Dedifferentiated amniotic fluid mesenchymal stem cell (primary cell): ENCODE results near the gene EEF1A1.

ENCODE experiments used
- DNase-seq: peaks from one replicate; pipeline ENCODE4 v3.0.0-alpha.2; 2016; ENCODE audit errors: extremely low spot score

EEF1A1 gene

DNA sequence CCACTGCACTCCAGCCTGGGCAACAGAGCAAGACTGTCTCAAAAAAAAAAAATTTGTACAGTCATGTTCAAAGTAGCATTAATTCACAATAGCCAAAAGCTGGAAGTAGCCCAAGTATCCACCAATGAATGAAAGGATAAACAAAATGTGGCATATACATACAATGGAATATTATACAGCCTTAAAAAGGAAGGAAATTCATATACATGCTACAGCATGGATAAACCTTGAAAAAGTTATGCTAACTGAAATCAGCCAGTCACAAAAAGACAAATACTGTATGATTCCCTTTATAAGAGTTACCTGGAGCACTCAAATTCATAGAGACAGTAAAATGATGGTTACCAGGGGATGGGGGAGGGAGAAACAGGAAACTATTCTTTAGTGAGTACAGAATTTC lies 15.7 kb downstream of the EEF1A1 start:
- DNase-seq, result no peak

DNA sequence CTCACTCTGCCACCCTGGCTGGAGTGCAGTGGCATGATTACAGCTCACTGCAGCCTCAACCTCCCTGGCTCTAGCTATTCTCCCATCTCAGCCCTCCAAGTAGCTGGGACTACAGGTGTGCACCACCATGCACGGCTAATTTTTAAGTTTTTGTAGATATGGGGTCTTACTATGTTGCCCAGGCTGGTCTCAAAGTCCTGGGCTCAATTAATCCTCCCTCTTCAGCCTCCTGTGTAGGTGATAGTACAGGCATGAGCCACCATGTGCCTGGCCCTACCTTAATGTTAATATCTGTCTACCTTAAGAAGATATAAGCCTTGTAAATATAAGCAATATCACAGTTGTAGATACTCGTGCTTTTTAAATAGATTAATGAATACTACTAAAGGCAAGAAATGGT lies 16.7 kb downstream of the EEF1A1 start:
- no peak for DNase-seq

DNA sequence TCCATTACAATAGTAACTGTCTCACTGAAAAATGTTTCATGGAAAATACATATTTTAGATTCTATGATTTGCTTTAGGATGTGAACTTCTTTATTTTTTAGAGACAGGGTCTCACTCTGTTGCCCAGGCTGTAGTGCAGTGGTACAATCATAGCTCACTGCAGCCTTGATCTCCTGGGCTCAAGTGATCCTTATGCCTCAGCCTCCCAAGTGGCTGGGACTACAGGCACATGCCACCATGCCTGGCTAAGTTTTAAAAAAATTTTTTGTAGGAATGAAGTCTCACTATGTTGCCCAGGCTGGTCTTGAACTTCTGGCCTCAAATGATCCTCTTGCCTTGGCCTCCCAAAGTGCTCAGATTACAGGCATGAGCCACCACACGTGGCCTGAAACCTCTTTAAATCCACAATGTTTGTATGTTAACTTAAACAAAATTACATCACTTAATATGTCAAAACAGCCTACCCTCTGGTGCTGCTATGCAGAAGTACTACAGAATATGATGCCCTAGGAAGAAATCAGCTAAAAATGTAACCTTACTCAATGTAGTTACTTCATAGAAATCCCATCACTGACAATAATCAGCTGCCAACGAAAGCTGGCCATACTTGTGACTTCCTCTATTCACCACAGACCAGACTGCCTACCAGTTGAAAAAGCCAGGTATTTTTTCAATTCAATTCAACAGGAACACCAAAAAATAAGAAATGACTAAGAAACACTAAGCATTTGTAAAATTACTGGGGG lies 17.6 kb downstream of the EEF1A1 start:
- DNase-seq, result no peak

DNA sequence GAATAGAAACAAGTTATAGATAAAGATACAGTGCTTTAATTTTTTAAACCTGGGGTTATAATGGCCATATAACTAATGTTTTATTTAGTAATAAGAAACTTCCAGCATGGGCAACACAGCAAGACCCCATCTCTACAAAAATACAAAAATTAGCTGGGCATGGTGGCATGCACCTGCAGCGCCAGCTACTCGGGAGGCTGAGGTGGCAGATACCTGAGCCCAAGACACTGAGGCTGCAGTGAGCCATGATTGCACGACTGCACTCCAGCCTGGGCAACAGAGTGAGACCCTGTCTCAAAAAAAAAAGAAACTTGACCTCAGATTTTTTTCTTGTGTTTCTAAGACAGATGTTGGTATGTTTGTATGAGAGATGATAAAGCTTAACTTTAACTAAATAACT lies 22.9 kb downstream of the EEF1A1 start:
- DNase-seq, result no peak

DNA sequence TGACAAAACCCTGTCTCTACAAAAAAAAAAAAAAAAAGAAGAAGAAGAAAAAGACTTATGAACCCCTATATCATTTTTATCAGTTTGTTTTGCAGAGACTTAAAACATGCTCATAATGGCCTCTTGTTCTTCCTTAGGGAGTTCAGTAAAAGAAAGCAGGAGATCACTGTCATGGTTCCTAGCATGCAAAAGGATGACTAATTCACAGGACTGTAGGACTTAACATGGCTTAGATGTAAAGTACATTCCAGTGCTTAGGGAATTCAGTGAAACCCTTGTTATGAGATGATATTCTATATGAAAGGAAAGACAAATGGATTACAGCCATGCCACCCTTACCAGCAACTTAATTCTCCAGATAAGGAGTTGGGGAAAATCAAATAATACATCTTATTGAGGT lies 29.5 kb downstream of the EEF1A1 start:
- DNase-seq, result no peak

DNA sequence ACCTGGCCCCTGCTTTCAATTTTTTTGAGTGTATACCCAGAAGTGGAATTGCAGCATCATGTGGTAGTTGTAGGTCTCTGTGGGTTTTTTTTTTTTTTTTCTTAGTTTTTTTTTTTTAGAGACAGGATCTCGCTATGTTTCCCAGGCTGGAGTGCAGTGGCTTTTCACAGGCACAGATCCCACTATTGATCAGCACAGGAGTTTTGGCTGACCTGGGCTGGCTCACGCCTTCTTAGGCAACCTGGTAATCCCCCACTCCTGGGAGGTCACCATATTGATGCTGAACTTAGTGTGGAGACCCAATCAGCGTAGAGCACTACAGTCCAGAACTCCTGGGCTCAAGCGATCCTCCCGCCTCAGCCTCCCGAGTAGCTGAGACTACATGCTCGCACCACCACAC lies 33.4 kb downstream of the EEF1A1 start:
- DNase-seq, result no peak

DNA sequence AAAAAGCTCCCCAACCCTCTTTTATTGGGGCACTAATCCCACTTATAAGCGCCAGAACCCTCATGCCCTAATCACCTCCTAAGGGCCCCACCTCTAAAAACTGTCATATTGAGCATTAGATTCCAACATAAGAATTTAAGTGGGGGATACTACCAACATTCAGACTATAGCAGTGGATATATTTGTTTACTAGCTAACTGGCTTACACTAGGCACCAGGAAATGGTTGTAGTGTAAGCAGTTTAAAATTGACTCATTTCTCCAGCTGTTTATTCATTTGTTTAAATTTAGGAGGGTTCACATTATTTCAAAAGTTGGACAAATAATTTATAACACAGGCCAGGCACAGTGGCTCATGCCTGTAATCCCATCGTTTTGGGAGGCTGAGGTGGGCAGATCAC lies 36.4 kb downstream of the EEF1A1 start:
- DNase-seq, result no peak

DNA sequence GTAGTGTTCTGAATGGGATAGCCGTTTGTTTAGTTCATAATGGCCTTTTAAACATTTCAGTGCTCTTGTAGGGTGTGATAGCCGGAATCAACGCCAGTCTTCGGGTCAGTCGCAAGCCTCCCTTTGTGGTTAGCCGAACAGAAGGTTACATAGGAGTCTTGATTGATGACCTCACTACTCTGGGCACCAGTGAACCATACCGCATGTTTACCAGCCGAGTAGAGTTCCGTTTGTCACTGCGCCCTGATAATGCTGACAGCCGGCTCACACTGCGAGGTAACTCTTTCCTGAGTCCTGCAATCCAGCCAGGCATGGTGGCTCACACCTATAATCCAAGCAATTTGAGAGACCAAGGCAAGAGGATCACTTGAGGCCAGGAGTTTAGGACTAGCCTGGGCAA lies 38.9 kb downstream of the EEF1A1 start:
- no peak for DNase-seq

DNA sequence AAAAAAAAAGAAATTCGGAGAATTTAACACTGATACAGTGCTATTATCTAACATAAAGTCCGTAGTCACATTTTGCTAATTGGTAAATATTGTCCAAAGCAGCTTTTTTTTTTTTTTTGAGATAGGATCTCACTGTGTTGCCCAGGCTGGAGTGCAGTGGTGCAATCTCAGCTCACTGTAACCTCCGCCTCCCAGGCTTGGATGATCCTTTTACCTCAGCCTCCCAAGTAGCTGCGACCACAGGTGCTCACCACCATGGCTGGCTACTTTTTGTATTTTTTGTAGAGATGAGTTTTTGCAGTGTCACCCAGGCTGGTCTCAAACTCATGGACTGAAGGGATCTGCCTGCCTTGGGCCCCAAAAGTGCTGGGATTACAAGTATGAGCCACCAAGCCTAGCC lies 43.4 kb downstream of the EEF1A1 start:
- DNase-seq, result no peak

DNA sequence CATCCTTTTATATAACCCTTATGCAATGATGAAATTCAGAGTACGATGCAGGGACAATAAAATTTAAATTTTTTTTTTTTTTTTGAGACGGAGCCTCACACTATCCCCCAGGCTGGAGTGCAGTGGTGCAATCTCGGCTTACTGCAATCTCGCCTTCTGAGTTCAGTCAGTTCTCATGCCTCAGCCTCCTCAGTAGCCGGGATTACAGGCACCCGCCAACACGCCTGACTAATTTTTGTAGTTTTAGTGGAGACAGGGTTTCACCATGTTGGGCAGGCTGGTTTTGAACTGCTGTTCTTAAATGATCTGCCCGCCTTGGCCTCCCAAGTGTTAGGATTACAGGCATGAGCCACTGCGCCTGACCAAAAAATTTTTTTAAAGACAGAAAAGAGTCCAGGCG lies 44.1 kb downstream of the EEF1A1 start:
- DNase-seq, result no peak

DNA sequence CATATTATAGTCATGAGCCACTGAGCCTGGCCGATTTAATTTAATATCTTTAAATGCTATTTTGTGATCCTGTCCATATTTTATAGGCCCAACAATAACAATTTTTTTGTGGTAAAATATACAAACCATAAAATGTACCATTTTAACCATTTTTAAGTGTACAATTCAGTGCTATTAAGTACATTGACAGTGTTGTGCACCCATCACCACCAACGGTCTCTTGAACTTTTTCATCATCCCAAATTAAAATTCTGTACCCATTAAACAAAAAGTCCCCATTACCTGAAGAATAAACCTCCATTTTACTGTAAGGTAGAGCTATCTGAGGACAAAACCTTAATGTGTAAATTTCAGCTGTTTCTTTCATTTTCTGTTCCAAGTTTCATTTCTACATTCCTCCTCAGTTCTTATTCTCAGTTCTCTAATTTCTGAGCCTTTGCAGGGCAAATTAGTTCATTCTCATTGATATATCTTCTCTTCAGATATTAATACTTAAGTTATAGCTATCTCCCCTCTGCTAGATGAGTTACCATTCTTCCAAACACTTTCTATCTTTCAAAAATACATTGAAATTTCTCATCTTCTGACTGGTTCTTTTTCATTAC lies 49.0 kb downstream of the EEF1A1 start:
- DNase-seq, result no peak
